GM12878 (cell line): ENCODE measurements around the gene AGRN. TPM values are rescaled to one million over a fixed set of nuclear protein-coding genes. Genes with fewer than 3 reads are reported as not detected.

Source experiments
- ATF7 ChIP-seq: fragments of 450-650 bp; IDR thresholded peaks from 2 replicates; pipeline ENCODE4 v1.6.1; 2016; ENCODE audit warnings: low read depth, mild to moderate bottlenecking
- BCL11A ChIP-seq: IDR thresholded peaks from 2 replicates; pipeline ENCODE4 v1.6.1; 2011; ENCODE audit warnings: low read depth, low read length
- BHLHE40 ChIP-seq, 2 experiments: fragments of 450-650 bp in 1 of 2; IDR thresholded peaks; 2 replicates each; pipeline ENCODE4 v1.6.1; 2011 to 2017; ENCODE audit warnings: low read depth in 2 of 2, borderline replicate concordance in 1 of 2, improper control_type of control experiment in 1 of 2, low read length in 1 of 2, mild to moderate bottlenecking in 1 of 2
- CHD2 ChIP-seq: IDR thresholded peaks from 2 replicates; pipeline ENCODE4 v1.6.1; 2011; ENCODE audit warnings: low read depth, low read length, improper control_type of control experiment, borderline replicate concordance
- DPF2 ChIP-seq: fragments of 450-650 bp; IDR thresholded peaks from 2 replicates; pipeline ENCODE4 v1.6.1; 2017; ENCODE audit warnings: mild to moderate bottlenecking
- EP300 ChIP-seq, 2 experiments: fragments of 150-350 bp in 1 of 2; IDR thresholded peaks; 2 replicates each; pipeline ENCODE4 v1.6.1; 2011 to 2012; ENCODE audit warnings: low read depth in 2 of 2, low read length in 2 of 2, borderline replicate concordance in 1 of 2, improper control_type of control experiment in 1 of 2, inconsistent platforms in 1 of 2; ENCODE audit not compliant: control insufficient read depth in 1 of 2
- ESRRA ChIP-seq: IDR thresholded peaks from 2 replicates; pipeline ENCODE4 v1.6.1; 2012; ENCODE audit warnings: mild to moderate bottlenecking, low read length, improper control_type of control experiment
- FOXK2 ChIP-seq: fragments of 450-650 bp; IDR thresholded peaks from 2 replicates; pipeline ENCODE4 v1.6.1; 2017; ENCODE audit warnings: mild to moderate bottlenecking, moderate library complexity
- HDGF ChIP-seq: fragments of 450-650 bp; IDR thresholded peaks from 2 replicates; pipeline ENCODE4 v1.6.1; 2016; ENCODE audit warnings: antibody characterized with exemption
- IKZF1 ChIP-seq: fragments of 450-650 bp; conservative IDR thresholded peaks from 2 replicates; pipeline ENCODE4 v1.6.1; 2017; ENCODE audit warnings: antibody characterized with exemption, mild to moderate bottlenecking
- PBX3 ChIP-seq: IDR thresholded peaks from 2 replicates; pipeline ENCODE4 v1.6.1; 2011; ENCODE audit warnings: mild to moderate bottlenecking, low read depth, low read length, moderate library complexity; ENCODE audit not compliant: insufficient replicate concordance
- PKNOX1 ChIP-seq: fragments of 450-650 bp; IDR thresholded peaks from 2 replicates; pipeline ENCODE4 v1.6.1; 2016; ENCODE audit warnings: mild to moderate bottlenecking
- RAD21 ChIP-seq: IDR thresholded peaks from 2 replicates; pipeline ENCODE4 v1.6.1; 2011; ENCODE audit warnings: mild to moderate bottlenecking, low read depth, low read length, moderate library complexity; ENCODE audit not compliant: insufficient read depth
- RB1 ChIP-seq: fragments of 450-650 bp; formaldehyde crosslinking; IDR thresholded peaks from 2 replicates; pipeline ENCODE4 v1.6.1; 2017; ENCODE audit warnings: mild to moderate bottlenecking, borderline replicate concordance
- RELA ChIP-seq: fragments of 450-650 bp; IDR thresholded peaks from 2 replicates; pipeline ENCODE4 v1.8.0; 2014; ENCODE audit warnings: borderline replicate concordance; ENCODE audit not compliant: partially characterized antibody
- RELB ChIP-seq: fragments of 450-650 bp; IDR thresholded peaks from 2 replicates; pipeline ENCODE4 v1.6.1; 2017; ENCODE audit warnings: low read depth, mild to moderate bottlenecking, moderate library complexity
- USF2 ChIP-seq: IDR thresholded peaks from 2 replicates; pipeline ENCODE4 v1.6.1; 2011; ENCODE audit warnings: low read depth, low read length, improper control_type of control experiment, borderline replicate concordance
- ZBTB33 ChIP-seq: fragments of 450-650 bp; IDR thresholded peaks from 2 replicates; pipeline ENCODE4 v1.6.1; 2017; ENCODE audit warnings: mild to moderate bottlenecking
- ZNF274 ChIP-seq: IDR thresholded peaks from one replicate; pipeline ENCODE4 v1.8.0; 2011; ENCODE audit not compliant: insufficient read length, insufficient read depth
- polyA plus RNA-seq, 11 experiments: library from polyadenylated mRNA; depleted of rRNA in 4 of 11; unstranded in 6 of 11; stranded (reverse) in 5 of 11; fragments of >200 nt; fragmentation: Nextera tagmentation in 4 of 11; fragmentation: Illumina TruSeq in 1 of 11; extraction: Ambion mirVana in 4 of 11; extraction: Trizol in 1 of 11; gene quantifications; 1 replicate in 1 of 11; 2 replicates in 10 of 11; pipeline versions ENCODE4 v1.2.1 to v1.2.3, GENCODE V29; 2011 to 2016; ENCODE audit warnings: inconsistent platforms in 2 of 11, missing spikeins in 2 of 11, low read depth in 1 of 11
- total RNA-seq, 4 experiments: library from RNA; depleted of rRNA in 3 of 4; stranded (reverse); fragments of >200 nt in 3 of 4; fragmentation: Illumina TruSeq in 1 of 4; extraction: Trizol in 1 of 4; gene quantifications; 2 replicates each; pipeline versions ENCODE4 v1.2.1 to v1.2.3, GENCODE V29; 2013 to 2021
- TF ChIP-seq, protein P1 (sequence below): fragments of 450-650 bp; formaldehyde crosslinking; IDR thresholded peaks from 2 replicates; pipeline ENCODE4 v1.4.0; 2022; ENCODE audit warnings: mild to moderate bottlenecking, moderate library complexity

Gene AGRN
- total and polyA plus RNA-seq, 10 of the 15 experiments (the other 5 are each of a cell fraction or from before 2014, with no cell fraction given) = 0.02 to 41.8 (median 4.1) TPM

GRCh38 chr1:1038694-1039093 lies 18.8 kb downstream of the AGRN start (continued):
- TF ChIP-seq PKNOX1 = 0 out of 2 replicates have a peak, but pooled peaks have one; percentile 31
- TF ChIP-seq FOXK2 = 0 out of 2 replicates have a peak, but pooled peaks have one; percentile 37
- TF ChIP-seq RELA = no peak
- TF ChIP-seq CHD2 = 0 out of 2 replicates have a peak, but pooled peaks have one; percentile 47
- peak in 1 of 2 experiments; percentile 62; a peak in 1 of 4 replicates for TF ChIP-seq EP300 (IDR thresholded peaks at IDR 0.05; ENCODE audit: borderline replicate concordance in 1 of 2, control insufficient read depth in 1 of 2, low read depth in 2 of 2, low read length in 2 of 2)
- peak; percentile 64; the same call in 1 of the 2 replicates for TF ChIP-seq IKZF1
- peak; percentile 72; the same call in 1 of the 2 replicates for TF ChIP-seq ATF7
- TF ChIP-seq DPF2 = peak; percentile 64; the same call in 1 of the 2 replicates
- TF ChIP-seq BHLHE40 (IDR thresholded peaks at IDR 0.05; ENCODE audit: borderline replicate concordance in 1 of 2, low read depth in 2 of 2, low read length in 1 of 2) = peak; percentile 45 to 61; a peak in 3 of 4 replicates
- no peak for TF ChIP-seq ZBTB33
- TF ChIP-seq, protein P1, sequence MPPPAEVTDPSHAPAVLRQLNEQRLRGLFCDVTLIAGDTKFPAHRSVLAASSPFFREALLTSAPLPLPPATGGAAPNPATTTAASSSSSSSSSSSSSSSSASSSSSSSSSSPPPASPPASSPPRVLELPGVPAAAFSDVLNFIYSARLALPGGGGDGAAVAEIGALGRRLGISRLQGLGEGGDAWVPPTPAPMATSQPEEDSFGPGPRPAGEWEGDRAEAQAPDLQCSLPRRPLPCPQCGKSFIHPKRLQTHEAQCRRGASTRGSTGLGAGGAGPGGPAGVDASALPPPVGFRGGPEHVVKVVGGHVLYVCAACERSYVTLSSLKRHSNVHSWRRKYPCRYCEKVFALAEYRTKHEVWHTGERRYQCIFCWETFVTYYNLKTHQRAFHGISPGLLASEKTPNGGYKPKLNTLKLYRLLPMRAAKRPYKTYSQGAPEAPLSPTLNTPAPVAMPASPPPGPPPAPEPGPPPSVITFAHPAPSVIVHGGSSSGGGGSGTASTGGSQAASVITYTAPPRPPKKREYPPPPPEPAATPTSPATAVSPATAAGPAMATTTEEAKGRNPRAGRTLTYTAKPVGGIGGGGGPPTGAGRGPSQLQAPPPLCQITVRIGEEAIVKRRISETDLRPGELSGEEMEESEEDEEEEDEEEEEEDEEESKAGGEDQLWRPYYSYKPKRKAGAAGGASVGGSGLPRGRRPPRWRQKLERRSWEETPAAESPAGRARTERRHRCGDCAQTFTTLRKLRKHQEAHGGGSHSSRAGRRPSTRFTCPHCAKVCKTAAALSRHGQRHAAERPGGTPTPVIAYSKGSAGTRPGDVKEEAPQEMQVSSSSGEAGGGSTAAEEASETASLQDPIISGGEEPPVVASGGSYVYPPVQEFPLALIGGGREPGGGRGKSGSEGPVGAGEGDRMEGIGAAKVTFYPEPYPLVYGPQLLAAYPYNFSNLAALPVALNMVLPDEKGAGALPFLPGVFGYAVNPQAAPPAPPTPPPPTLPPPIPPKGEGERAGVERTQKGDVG = no peak
- peak; percentile 72; the same call in 1 of the 2 replicates for TF ChIP-seq HDGF
- no peak for TF ChIP-seq USF2
- TF ChIP-seq RB1 = no peak
- peak; percentile 34; the same call in 1 of the 2 replicates for TF ChIP-seq BCL11A
- TF ChIP-seq ZNF274 = no peak
- peak; percentile 24; the same call in 1 of the 2 replicates for TF ChIP-seq RELB
- TF ChIP-seq PBX3 = no peak
- no peak for TF ChIP-seq ESRRA
- TF ChIP-seq RAD21 = no peak
